ENCODE data around the gene MRPL50.

MRPL50 gene

DNA sequence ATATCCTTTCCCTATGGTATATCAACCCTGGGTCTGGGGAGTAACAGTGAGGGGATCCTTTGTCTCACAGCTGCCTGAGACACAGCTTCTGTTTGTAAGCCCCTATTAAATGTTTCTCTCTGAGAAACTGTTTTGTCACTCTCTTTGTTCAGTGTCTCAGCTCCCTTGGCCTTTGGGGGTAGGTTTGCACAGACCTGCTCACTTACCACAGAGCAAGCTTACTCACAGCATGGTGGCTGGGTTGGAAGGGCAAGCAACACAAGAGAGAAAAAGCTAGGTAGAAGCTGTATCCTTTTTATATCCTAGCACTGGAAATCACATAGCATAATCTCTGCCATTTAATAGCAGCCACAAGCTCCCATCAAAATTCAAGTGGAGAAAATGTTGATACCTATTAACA lies 18.1 kb downstream of the MRPL50 start:
- DNase-seq (ENCODE audit: low read depth in 1 of 2, low spot score in 1 of 2) = no peak

DNA sequence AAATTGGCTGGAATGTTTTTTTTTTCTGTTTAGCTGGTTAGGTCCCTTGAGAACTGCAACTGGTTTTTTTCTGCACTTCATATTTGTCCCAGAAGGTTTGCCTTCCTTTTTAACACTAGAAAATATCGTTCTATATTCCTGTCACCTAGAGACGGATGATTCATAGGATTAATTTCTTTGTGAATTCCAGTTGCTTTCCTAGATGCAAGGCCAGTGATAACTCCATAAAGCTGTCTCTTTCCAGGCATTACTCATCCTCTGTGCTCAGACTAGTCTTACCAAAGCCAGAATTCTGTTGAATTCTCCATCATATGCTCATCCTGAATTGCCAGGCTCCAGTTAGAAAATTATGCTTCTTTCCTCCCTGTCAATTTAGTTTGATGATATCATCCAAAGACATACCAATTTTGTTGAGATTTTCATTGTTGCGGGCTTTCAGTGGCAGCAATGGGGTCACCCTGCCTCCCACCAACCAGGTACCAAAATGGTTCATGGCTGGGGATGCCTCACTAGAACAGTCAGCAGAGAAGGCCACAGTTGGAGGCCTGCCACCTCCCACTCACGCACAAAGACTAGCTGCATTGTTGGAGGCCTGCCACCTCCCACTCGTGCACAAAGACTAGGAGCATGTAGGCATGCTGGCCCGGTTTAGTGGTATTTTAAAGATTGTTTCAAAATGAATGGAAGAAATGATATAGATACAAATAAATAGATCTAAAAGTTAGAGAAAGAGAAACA lies 22.1 kb downstream of the MRPL50 start:
- no peak for DNase-seq (ENCODE audit: low read depth in 1 of 2, low spot score in 1 of 2)

DNA sequence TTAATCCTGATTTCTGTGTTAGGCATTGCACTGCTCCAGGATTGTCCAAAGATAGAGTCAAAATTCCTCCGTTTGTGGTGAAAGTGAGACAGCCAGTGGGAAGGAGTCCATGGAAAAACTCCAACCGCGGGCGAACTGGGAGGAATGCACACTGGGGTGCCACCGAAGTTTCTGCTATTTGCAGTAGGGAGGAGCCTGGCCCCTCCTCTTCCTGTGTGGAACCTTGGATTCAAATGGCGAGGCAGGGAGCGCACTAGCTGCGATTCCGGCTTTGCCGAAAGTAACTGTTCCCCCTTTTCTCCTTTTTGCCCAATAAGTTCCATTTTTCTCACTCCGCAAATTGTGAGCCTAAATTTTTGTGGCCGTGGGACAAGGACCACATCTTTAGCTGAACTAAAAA lies 22.9 kb downstream of the MRPL50 start:
- DNase-seq (ENCODE audit: low read depth in 1 of 2, low spot score in 1 of 2) = no peak

DNA sequence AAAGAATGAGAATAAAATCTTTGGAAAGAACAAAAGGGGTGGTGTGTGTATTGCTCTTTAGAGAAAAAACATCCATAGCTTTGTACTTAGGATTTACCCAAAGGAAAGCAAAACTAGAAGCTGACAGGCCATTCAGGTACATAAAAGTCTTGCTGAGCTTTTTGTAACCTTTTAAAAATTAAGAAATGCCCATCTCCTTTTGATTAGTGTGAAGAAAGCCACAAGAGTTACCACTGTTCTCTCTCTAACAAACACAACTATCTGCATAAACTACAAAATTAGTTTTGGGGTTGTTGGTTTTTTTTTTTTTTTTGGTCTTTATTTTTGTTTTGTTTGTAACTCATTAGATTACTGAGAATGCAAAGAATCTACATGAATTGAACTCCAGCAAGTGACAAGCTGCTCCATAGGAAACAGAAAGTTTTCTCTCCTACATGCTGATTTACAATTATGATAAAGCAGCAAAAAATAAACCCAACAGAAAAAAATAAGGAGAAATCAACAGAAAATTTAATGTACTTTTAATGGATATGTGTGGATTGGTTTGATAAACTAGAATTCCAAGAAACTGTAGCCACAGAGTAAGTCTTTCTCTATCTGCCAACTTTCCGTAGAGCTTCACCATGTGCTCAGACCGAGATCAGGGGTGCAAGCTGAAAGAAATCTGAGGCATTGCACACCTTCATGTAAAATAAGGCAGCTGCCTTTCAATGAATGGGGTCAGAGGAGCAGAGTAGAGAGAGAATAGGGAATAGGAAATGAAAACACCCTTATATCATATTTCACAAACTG lies 25.9 kb downstream of the MRPL50 start:
- no peak for DNase-seq (ENCODE audit: low read depth in 1 of 2, low spot score in 1 of 2)

DNA sequence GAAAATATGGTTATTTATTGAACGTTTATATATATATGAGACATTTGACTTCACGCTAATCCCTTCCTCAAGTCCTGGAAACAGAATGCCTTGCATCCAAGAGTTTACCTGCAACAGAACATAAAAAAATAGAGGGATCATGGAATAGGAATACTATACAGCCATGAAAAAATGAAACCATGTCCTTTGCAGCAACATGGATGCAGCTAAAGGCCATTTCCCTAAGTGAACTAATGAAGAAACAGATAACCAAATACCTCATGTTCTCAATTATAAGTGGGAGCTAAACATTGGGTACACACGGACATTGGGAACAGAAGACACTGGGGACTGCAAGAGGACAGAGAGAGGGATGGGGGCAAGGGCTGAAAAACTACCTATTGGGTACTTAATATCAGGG lies 26.6 kb downstream of the MRPL50 start:
- no peak for DNase-seq (ENCODE audit: low read depth in 1 of 2, low spot score in 1 of 2)

DNA sequence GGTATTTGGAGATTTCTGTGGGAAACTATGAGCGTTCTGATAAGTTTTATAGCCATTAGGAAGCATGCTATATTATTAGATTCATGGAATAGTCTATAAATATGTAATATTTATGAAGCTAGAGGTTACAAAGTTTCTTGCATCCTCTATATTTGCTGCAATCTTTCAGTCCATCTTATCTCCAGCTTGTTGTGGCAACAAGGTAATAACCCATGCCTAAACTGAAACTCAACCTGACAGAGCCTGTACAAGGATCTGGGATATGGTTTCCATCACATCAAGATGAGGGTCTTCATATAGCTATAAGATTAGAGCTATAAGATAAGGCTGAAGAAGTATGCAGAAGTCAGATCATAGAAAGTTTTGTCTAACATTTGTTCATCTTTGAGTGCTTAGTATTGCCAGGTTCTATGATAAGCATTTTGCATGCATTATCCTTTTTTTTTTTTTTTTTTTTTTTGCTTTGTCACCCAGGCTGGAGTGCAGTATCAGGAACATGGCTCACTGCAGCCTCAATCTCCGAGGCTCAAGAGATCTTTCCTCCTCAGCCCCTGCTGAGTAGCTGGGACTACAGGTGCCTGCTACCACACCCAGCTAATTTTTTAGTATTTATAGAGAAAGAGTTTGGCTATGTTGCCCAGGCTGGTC lies 28.4 kb downstream of the MRPL50 start:
- DNase-seq (ENCODE audit: low read depth in 1 of 2, low spot score in 1 of 2) = no peak

DNA sequence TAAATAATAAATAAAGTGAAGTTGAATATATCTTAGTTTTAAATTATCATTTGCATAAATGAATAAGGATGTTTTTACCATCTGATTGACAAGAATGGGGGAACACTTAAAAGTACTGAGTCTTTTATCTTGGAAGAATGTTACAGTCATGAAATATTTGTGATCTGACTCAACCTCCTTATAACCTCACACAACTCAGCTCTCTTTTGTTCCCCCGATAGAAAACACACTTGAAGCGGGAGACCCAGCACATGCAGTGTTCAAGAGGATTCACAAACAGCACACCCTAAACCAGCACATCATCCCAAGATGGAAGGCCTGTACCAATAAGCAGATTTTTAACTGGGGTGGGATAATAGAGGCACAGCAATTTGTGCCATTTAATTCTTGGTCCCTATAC lies 29.1 kb downstream of the MRPL50 start:
- DNase-seq (ENCODE audit: low read depth in 1 of 2, low spot score in 1 of 2) = no peak

DNA sequence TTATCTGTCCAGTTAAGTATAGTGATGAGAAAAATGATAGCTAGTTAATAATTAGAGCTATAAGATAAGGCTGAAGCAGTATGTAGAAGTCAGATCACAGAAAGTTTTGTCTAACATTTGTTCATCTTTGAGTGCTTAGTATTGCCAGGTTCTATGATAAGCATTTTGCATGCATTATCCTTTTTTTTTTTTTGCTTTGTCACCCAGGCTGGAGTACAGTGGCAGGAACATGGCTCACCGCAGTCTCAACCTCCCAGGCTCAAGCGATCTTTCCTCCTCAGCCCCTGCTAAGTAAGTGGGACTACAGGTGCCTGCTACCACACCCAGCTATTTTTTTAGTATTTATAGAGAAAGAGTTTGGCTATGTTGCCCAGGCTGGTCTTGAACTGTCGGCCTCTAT lies 31.1 kb downstream of the MRPL50 start:
- DNase-seq (ENCODE audit: low read depth in 1 of 2, low spot score in 1 of 2) = no peak

DNA sequence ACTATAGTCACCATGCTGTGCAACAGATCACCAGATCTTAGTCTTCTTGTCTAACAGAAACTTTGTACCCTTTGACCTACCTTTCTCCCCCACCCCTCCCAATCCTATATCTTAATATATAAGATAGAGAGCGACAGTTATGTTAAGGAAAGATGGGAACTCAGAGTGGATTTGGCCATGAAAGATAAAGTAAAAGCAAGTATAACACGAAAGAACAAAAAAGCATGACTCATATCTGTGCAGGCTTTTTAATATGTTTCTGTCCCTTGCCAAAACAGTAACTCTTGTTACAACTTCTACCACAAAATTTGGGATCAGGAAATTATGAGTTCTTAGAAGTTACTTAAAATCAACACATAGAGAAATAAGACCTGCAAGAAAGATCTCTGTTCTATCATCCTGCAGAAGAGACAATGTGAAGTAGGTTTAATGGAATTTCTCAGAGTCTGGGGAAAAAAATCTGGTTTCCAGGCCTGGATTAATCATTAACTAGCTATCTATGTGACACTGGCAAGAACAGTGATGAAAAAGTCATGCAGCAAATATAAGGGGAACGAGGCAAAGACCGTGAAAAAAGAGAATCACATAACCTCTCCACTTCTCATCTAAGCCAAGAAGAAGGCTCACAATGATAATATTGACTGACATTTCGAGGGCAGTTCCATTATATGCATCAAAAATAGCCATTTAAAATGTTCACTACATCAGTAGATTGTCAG lies 32.2 kb downstream of the MRPL50 start:
- DNase-seq (ENCODE audit: low read depth in 1 of 2, low spot score in 1 of 2) = no peak

DNA sequence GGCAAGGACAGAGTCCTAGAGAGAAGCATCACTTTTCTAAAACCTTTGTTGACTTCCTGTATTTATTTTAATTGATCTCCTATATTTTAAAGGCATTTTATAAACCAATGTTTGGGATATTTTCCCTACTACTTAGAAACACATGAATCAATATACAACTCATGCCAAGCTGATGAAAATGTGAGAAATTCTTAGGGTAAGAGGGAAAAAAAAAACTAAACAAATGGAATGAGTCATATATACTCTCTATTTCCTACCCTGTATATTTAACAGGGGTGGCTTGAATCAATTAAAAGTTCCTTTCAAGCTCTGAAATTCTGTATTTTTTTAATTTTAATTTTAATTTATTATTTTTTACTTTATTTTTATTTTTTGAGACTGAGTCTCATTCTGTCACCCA lies 33.2 kb downstream of the MRPL50 start:
- no peak for DNase-seq (ENCODE audit: low read depth in 1 of 2, low spot score in 1 of 2)

DNA sequence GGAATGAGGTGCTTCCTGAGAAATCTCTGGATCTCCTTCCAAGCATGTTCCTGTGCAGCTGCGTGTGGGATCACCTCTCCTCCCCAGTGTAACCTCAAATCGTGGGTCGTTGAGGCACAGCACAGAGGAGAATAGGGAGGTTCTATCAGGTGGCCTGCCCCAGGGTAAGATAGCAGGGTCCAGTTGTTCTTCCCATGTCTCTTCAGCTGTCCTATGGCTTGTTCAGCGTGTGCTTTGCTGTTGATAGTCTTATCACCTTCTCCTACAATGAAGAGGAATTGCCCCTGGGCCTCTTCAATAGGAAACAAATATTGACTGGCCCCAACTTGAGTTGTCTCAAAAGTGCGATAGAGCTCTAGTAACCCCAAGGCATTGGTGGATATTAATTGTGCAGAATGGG lies 36.0 kb downstream of the MRPL50 start:
- DNase-seq (ENCODE audit: low read depth in 1 of 2, low spot score in 1 of 2) = no peak

DNA sequence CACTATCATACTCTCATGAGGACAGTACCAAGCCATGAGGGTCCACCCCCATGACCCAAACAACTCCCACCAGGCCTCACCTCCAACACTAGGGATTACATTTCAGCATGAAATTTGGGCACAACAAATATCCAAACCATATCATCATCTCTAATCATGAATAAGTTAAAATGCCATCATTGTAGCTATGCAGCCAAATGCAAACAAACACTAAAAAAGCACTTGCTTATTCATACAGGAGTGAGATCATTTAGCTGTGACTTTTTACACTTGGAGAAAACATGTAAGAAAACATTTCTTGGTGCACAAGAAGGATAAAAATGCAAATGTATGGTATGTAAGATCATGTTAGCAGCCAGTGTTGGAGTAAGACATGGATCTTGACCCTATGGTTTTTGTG lies 37.8 kb downstream of the MRPL50 start:
- no peak for DNase-seq (ENCODE audit: low read depth in 1 of 2, low spot score in 1 of 2)

DNA sequence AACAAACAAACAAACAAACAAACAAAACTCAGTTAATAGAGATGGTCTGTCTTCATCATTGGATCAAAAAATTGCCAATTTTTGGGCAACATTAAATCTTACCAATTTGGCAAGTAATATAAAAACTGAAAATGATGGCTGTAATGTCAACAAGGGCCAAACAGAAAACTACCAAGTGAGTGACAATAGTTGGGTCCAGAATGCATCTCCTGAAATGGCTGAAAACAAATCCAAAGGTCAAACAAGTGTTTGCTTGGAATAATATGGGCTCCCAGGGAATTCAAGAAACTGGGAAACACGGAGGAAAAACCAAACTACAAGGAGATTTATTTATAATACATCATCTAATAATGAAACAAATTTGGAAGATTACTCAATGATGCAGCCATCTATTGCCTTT lies 38.7 kb downstream of the MRPL50 start:
- DNase-seq (ENCODE audit: low read depth in 1 of 2, low spot score in 1 of 2) = no peak

DNA sequence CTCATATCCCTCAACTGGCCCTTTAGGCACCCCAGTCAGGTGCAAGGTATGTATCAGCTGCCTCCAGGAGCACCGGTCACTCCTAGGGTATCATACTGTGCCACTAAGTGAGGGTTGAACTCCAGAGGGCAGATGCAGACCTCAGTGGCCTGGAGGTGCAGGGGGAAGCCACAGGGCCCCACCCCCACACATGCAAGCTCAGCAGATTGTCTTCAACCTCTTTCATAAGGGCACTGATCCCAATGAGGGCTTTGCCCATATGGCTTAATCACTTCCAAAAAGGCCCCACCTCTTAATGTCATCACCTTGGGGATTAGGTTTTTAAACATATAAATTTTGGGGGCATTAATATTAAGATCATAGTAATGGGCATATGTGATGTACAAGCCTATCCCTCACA lies 41.8 kb downstream of the MRPL50 start:
- DNase-seq (ENCODE audit: low read depth in 1 of 2, low spot score in 1 of 2) = no peak

DNA sequence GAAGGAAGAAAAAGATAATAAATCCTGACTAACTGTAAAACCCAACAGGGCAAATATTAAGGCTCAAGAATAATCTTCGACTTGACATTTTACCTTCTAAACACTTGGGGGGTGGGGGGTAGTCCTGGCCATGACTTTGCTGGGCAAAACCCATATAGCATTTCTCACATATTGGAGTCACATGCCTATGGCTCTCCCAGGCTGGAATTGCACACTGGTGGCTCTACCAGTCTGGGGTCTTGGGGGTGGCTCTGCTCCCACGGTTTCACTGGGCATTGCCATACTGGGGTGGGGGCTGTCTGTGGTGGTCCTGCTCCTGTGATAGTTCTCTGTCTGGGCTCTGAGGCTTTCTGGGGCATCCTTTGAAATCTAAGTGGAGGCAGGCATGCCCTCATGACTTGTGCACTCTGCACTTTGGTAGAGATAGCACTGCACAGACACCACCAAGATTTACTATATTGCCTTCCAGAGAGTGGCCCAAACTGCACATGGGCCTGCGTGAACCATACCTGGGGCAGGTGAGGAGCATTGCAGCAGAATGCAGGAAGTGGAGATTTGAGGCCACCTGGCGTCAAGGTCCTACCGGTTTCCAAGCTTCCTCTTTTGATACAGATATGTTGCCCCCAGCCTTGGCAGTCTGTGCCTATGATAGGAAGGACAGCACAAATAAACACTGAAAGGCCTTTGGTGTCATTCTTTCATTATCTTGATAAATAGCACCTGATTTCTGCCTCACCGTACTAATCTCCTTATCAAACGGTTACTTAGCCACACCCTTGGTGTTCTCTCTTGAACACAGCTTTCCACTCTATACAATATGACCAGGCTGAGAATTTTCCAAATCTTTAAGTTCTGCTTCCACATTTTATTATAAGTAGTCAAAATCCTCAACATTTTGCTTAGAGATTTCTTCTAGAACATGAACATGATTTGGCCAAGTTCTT lies 43.4 kb downstream of the MRPL50 start:
- DNase-seq (ENCODE audit: low read depth in 1 of 2, low spot score in 1 of 2) = no peak

DNA sequence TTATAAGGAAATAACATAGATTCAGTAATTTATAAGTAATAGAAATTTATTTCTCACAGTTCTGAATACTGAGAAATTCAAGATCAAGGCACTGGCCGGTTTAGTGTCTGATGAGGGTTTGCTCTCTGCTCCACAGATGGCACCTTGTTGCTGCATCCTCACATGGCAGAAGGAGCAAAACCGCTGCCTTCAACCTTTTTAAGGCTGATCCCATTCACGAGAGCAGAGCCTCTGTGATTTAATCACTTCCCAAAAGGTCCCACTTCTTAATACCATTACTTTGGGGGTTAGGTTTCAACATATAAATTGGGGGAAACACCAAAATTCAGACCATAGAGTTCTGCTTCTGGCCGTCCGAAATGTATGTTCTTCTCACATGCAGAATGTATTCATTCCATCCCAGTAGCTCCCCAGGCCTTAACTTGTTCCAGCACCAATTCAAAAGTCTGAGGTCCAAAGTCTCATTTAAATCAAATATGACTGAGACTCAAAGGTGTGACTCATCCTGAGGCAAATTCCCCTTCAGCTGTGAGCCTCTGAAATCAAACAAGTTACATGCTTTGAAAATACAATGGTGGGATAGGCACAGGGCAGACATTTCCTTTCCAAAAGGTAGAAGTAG lies 44.2 kb downstream of the MRPL50 start:
- DNase-seq (ENCODE audit: low read depth in 1 of 2, low spot score in 1 of 2) = no peak

DNA sequence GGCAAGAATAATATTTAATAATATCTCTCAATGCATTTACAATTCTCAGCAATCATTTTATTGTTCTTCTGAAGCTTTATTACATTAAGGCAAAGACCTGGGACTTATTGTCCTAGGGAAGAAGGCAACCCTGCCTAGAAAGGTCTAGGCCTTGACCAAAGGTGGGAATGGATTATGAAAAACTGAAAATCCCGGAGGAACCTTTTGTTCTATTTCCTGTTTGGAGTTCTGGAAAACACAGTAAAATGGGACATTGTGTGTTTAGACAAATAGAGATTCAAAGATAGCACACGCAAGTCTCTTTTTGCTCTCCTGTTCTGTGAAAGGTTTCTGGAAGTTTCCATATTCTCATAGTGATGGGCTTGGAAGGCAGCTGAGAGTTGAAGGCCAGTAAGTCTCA lies 44.7 kb downstream of the MRPL50 start:
- DNase-seq (ENCODE audit: low read depth in 1 of 2, low spot score in 1 of 2) = no peak

DNA sequence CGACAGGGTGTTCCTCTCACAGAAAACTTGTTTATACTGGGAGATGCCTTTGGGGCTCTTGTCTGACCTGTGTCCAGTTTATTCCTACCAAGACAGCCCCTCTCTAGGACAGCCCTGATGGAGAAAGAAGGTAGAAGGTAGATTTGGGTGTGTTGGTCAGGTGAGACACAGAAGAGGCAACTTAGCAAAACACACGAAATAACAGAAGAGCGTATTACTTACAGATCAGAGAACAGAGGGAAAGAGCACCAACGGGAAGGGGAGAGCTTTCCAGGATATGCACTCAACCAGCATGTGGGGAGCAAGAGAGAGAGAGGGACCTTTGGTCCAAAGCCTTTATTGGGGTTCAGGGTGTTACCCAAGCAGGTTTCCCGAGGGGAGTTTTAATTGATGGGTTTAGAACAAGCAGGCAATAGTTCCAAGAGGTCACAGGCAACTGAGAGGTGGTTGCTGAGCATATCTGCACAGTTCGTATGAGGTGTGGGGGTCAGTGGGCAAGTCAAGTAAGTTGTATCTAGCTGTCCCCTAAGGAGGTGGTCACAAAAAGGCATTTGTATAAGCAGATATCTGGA lies 45.4 kb downstream of the MRPL50 start:
- no peak for DNase-seq (ENCODE audit: low read depth in 1 of 2, low spot score in 1 of 2)

DNA sequence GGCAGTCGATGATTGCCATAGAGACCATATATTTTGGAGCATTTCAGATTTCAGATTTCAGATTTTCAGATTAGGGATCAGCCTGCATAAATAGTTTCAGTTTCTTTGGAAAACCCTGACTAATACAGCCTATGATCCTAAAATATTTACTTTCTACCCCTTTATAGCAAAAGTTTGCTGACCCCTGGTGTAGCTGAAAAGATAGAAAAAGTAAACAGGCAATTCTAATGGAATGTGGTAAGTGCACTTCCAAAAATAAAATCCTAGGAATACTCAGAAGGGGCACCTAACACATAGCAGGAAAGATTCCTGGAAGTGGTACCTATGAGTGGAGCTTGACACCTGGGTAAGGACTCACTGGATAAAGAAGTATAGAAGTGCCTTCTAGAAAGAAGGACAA lies 48.1 kb downstream of the MRPL50 start:
- no peak for DNase-seq (ENCODE audit: low read depth in 1 of 2, low spot score in 1 of 2)

DNA sequence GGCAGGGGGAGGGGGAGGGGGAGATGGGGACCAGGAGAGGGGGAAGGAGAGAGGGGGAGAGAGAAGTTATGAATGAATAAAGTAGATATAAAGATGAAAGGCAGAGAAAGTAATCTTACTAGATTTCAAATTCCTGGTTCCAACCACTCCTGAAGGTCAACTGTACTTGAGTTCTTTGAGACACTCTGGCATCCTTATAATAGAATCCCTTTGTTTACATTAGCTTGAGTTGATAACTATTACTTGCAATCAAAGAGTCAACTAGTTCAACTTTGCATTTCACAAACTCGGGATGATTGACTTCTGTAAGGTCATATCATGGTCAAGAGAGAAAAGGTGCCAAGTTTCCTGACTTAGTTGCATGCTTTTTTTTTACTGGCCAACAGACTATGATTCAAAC lies 55.8 kb downstream of the MRPL50 start:
- no peak for DNase-seq (ENCODE audit: low read depth in 1 of 2, low spot score in 1 of 2)

Measured in activated CD4-positive, alpha-beta T cell treated with anti-CD3 and anti-CD28 coated beads, Interleukin-2, amount 50 U/mL, for 24 hours (primary cell).